Bone marrow (tissue), 2 donors: ENCODE measurements around the gene BUB1B.

Experiments used
- DNase-seq, 2 donors: peaks; one replicate each; lab custom pipeline; 2025; lab: John Stamatoyannopoulos, UW

The BUB1B gene

DNA sequence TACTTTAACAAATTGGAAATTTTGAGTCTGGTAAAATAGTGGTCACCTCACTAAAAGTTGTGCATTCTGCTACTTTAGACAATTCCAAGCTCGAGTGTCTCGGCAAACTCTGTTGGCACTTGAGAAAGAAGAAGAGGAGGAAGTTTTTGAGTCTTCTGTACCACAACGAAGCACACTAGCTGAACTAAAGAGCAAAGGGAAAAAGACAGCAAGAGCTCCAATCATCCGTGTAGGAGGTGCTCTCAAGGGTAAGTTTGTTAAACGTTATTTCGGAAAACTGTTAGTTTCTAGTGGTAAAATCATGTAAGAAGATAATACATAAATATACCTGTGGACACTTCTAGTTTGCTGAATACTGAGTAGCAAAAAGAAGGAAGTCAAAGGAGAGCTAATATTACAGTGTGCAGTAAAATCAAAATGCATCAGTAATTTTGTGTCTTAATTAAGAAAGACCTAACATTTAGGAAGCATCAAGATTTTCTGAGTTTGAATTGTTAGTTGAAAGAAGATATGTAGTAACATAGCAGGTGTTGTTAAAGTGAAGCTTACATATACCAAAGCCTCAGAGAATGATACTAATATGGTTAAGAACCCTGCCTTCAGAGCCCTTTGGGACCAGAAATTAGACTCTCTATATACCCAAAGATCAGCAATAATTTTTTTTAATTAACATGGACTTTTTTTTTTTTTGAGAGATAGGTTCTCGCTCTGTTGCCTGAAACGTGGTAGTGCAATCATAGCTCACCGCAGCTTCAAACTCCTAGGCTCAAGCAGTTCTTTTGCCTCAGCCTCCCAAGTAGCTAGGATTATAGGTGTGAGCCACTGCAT, 23.0 kb downstream of the BUB1B start:
- no peak for DNase-seq

DNA sequence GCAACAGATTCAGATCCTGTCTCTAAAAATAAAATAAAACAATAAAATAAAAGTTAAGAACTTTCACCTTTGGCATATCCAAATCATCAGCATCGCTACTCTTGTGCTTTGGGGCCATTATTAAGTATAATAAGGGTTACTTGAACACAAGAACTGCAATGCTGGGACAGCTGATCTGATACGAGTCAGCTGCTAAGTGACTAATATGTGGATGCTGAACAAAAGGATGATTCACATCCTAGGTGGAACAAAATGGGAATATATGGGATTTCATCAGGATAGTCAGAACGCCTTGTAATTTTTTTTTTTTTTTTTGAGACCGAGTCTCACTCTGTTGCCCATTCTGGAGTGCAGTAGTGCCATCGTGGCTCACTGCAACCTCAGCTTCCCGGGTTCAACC, 29.7 kb downstream of the BUB1B start:
- no peak for DNase-seq

GRCh38 chr15:40192942-40193341, 32.1 kb downstream of the BUB1B start:
- no peak for DNase-seq

DNA sequence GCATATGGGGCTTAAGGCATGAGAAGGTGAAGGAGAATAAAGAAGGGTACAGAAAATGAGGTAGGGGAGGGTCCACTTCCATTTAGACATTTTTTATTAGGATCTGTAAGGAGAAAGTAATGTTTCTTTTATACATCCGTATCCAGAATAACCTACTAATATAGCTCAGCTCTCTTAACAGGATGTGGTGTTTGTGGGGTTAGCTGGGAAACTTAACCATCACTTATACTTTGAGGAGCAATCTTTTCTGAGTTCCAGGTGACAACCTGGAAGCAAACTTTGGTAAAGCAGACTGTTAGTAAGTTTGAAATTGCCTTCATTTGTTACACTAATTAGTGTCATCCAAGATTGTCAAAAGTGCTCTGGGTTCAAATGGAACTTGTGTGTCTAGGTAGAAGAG, 36.6 kb downstream of the BUB1B start:
- DNase-seq = no peak

- no peak for DNase-seq
Observed at GRCh38 chr15:40198355-40199085, 37.7 kb downstream of the BUB1B start.

DNA sequence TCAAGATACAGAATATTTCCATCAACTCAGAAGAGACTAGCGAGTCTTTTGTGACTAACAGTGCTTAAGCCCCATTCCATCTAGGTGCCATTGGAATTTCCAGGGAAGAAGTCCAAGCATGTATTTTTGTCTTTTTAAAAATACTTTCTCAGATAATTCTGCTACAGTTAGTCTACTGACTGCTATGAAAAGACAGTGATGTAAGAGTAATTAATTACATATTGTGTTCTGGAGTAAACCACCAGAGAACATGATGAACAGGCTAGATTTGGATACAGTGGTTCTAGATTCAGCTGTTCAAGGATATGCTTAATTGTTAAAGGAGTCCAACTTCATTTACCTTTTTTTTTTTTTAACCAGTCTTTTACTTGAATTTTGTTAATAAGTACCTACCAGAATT, 43.2 kb downstream of the BUB1B start:
- no peak for DNase-seq

DNA sequence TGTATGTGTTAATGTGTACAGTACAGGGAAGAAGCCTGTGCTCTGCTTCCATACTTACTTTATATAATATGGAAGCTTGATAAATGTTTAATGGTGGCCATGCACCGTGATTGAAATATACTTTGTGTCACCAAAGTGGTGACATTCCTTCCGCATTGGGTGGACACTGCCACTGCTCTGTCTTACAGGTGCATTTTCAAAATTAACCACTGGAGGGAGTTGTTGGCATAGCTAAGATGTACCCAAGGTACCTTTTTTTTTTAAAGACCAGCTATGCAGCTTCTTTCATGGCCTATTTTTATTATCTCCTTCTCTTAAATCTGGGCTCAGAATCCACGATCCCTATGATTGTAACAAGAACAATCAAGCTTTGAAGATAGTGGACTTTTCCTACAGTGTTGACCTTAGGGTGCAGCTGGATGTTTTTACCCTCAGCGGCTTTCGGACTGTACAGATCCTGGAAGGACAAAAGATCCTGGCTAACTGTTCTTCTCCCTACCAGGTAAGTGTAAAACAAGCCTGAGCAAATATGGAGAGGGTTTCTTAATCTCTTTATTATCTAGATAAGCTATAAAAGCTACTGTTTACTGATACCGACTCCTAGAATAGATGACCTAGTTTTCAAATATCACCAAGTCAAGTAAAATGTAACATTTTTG, 56.4 kb downstream of the BUB1B start:
- DNase-seq = peak in 1 of 2 donors; percentile 73

DNA sequence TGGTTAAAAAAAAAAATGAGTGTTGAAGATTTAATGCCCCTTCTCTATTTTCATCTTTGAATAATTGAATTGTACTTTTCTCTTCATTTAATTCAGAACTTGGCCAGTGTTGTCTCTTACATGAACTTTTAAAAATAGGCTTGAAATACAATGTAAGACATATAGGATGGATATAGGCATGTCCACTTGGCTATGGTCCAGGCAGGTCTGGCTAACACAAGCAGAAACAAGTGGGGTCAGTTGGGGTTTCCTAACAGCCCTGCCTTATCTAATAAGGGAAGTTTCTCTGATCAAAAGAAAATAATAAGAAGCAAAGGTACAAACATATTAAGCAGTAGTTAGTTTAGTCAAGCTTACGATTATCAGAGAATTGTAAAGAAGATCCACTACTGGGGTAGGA, 58.9 kb downstream of the BUB1B start:
- no peak for DNase-seq

GRCh38 chr15:40222131-40222530, 61.3 kb downstream of the BUB1B start:
- DNase-seq = no peak

DNA sequence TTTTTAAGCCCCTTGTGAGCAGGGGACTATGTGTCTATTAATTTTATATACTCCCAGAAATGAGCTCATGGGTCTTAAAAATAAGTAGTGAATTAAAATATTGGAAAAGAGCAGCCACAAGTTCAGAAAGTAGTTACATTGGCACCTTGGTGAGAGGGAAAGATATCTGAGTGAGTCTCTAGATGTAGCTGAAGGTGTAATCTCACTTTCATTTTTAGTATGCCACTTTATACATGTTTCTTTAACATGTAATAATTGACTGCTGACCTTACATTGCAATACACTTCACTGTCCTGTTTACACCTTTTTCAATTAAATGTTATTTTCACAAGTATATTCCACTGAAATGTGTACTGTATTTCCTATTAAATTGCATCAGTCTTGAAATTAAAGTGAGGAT, 65.9 kb downstream of the BUB1B start:
- no peak for DNase-seq

DNA sequence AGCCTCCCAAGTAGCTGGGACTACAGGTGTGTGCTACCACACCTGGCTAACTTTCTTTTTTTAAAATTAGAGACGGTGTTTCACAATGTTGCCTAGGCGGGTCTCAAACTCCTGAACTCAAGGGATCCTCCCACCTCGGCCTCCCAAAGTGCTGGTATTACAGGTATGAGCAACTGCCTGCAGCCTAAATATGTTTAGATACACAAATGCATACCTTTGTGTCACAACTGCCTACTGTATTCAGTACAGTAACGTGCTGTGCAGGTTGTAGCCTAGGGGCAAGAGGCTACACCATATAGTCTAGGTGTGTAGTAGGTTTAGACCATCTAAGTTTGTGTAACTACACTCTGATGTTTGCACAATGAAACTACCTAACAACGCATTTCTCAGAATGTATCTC, 68.4 kb downstream of the BUB1B start:
- no peak for DNase-seq

- DNase-seq = no peak
Observed at GRCh38 chr15:40229956-40230355, 69.1 kb downstream of the BUB1B start.

DNA sequence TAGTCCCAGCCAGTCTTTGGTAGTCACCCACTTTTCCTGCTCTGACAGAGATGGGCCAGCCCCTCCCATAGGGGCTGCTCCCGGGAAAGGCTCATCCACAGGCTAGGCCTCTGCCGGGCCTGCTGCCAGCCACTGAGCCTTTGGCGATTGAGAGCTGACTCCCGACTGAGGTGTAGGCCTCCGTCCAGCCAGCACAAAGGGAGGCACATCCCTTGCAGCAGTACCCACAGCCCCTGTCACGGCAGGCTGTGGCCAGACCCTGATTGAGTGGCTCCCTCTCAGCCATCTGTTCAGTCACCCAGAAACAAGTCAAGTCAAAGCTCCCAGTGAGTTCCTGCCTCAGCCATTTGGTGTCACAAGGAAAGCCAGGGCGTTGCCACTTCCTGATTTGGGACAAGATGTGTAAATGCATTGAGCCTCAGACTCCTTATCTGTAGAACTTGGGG, 71.8 kb downstream of the BUB1B start:
- DNase-seq = no peak

DNA sequence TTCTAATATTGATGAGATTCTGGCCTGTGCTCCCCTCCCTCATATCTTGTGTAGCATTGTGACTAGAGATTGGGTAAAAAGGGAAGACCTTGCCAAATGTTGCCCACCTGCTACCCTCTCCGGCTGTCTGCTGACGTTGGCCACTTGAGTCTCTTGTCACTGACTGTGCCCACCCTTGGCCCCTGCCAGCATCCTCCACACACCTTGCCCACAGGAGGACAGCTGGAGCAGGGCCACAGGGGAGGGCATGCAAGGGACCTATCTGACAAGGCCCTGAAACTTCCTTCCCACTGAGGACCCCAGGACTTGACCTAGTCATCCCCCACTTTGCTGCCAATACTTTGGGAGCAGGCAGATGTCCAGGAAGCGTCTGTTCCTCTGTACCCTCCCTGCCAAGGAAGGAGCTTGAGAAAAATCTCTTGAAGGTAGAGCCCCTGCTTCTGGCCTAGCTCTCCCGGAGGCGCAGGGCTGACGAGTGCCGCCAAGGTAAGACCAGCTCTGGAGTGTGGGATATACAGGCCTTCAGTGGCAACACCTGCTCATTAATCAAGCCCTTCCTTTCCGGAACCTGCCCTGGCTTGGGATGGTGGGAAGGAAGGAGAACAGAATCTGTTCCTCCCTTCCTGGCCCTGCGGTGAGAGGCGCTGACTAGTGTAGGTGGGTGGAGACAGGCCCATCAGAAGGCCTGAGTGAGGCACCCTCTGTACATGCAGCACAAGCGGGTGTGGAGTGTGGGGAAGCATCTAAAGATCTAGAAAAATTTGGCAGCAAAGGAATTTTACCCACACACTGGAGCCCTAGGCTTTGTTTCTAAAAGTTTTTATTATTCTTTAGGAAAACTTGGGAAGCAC, 73.1 kb downstream of the BUB1B start:
- no peak for DNase-seq

- no peak for DNase-seq
Observed at GRCh38 chr15:40234783-40235182, 73.9 kb downstream of the BUB1B start.

DNA sequence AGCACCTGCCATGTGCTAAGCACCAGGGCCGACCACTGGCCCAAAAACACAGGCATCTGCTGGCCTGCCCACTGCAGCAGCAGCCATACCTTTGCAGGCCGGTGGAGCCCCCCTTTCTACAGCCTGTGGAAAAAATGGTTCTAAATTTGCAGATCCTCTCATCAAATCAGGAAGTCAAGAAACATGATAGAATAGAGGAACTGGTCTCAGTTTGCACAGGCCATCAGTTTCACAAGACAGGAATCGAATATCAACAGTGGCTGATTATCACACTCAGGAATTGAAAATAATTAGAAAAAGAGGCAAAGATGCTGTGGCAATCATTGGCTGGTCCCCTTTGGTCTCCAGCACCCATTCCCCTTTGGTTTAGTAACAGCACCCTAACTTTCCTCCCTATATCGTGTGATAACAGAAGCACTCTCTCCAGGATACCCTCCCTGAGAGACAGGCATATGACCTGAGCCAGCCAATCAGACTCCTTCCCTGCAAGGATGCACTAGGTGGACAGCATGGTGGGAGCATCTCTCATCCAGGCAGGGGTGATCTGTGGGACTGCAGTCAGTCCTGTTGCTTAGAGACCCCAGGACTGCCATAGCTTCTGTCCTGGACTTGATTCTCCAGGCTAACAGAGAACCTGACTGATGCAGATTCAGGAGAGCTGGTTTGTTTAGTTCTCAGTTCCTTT, 74.5 kb downstream of the BUB1B start:
- DNase-seq = peak in 1 of 2 donors; percentile 20

DNA sequence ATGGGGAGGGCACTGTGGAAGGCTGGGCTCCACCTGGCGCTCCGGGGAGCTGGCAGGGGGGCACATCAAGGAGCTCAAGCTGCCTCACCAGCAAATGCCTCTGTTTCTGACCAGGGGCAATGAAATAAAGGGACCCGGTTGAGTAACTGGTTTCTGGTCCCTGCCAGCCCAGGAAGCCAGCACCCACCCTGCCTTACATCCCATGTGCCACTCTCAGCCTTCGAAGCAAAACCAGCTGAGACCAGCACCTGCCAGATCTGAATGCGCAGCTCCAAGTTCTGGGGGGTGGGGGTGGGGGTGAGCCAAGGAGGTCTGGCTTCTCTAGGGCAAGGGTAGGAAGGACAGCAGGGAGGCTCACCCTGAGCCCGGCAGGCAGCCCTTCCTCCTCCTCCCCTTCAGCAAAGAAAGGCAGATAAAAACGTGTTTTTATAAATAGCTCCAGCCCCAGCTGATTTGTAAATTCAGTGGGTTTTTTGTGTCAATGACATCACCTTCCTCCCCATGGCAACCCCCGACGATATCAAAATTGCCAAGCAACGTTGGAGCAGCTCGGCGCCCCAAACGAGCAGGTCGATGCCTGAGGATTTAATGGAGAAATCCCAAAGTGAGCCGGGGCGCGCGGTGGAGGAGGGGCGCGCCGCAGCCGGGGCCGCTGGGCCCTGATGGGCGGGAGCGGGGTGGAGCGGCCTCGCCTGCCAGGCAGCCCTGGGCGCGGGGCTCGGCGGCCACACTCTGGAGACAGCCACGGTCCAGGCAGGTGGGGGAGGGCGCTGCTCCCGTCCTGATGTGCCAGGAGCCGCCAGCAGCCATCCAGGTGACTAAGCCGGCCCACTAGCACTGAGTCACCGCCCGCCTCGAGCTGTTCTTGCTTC, 77.9 kb downstream of the BUB1B start, which contains the start of gene PAK6:
Gene PAK6, plus strand, starts transcription at position 532 of the 872 bp plus-strand sequence. CDS start 25,723 bp downstream, outside the sequence.
- no peak for DNase-seq

GRCh38 chr15:40239404-40239692, 78.5 kb downstream of the BUB1B start:
- DNase-seq = no peak

- DNase-seq = no peak
Observed at GRCh38 chr15:40239693-40240618, 79.1 kb downstream of the BUB1B start.
